HL-60/S4 (cell line): ENCODE measurements around the gene TMEM250.

ENCODE experiments used
- in situ Hi-C: fragments of 300-500 bp; cut with MboI; formaldehyde crosslinking; loops from 2 replicates; pipeline ENCODE4 v1.14.3; 2022; ENCODE audit warnings: low sequenced_read_pairs

Gene TMEM250

DNA sequence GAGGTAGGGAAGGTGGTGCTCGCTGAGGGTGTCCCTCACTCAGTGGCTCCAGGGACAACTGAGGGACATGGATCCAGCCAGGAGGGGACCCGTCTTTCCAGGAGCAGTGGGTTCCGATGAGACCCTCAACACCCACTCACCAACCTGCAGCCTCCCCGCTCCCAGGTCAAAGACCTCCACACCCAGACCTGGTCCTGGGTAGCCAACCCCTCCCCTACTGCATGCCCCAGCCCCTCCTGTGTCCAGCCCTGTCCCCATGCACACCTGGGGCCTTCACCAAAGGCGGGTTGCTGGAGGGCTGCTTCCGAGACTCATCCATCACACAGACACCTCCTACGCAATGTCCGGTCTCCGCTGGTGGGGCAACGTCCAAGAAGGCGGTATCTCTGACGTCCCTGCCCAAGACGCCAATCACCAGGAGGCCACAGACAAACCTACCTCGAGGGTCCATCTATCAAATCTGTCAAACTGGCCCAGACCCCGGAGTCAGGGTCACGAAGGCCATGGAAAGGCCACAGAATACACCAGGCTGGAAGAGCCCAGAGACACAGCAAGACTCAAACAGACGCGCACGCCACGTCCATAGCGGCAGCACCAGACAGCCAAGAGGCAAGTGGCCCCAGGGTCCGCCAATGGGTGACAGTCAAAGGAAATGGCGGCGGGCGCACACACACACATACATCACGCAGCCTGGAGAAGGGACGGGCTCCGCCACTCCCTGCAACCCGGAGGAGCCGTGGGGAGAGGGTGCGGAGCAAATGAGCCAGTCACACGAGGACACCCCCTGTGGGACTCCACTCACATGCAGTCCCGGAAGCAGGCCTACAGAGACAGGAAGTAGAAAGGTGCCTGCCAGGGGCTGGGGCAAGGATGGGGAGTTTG is 34.4 kb downstream of the TMEM250 start:
- in situ Hi-C loops = no loop called here

GRCh38 chr9:136083558-136084062 is 35.1 kb downstream of the TMEM250 start:
- in situ Hi-C loops = no loop called here

DNA sequence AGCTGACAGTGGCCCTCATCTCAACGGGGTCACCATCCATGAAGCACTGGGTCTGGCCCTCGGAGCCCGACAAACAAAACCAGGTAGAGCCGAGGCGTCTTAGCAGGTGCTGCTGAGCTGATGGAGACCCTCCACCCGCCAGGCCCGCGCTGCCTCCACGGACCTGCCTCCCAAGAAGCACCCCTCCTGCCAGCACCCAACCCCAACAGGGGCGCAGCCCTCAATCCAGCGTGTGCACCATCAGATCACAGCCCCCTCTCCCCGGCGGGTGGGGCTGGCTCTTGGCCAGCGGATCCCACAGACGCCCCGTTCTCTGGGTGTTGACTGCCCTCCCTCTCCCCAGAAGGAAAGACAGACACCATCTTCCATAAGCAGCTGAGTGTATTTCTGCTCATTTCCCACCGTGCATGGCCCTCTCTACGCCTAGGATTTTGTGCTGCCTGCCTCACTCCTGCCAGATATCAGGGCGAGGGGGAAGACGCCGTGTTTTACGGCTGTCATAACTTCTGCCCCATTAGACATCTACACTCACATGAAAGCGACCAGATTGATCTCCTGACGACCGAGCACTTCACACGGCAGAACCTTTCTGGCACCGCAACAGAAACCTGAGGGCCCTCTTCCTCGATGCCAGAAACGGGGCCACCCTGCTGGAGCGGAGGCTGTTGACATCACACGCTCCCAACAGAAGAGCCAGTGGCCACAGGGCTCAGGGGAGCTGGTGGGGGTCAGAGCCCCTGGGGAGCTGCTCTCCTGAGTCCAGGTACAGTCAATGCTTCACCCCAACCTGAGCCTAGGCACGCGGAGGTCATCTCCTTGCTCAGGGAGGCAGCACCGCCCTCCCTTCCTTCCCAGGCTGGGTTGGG is 35.9 kb downstream of the TMEM250 start:
- in situ Hi-C loops = no loop called here

DNA sequence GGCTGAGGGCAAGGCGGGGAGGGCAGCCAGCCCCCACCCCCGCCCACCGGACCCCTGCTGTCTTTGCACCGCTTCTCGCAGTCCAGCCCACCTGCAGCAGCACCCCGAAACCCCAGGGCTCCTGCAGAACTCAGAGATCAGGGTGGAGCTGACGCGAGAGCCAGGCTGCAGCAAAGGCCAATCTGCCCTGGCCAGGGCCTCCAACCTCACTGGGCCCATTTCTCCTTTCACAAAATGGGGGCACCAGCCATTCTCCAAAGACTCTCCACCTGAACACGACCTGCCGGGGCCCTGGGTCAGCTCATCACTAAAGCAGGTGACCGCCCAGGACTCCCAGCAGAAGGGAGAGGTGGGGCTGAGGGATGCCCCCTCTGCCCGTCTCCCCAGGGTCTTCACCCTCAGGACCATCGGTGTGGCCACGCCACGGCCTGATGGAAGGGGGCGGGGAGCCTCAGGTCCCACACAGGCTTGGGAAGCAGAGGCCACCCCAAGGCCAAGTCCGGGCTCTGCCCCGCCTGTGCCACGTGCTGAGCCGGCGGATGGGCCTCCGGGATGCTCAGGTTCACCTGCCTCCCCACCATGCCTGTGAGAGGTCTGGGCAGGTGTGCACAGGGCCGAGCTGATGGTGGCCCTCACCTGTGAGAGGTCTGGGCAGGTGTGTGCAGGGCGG is 36.7 kb downstream of the TMEM250 start:
- in situ Hi-C loops = no loop called here

- in situ Hi-C loops = no loop called here
These were observed 37.4 kb downstream of the TMEM250 start for GRCh38 chr9:136081113-136081825.

DNA sequence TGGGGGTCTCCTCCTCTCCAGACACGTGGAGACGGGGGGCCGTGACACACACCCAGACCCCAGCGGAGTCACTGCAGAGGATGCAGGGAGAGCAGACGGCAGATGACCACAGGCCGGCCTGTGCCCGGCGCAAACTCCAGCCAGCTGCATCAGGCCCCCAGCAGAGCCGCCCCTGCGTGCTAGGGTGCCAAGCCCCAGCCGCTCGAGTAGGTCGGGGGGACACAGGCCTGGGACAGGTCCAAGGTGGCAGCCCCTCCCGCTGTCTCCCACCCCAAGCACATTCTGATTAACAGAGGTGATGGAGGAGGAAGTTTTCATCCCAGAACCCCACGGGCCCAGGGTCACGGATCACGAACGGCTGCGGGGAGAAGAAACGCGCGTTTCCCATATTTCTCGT is 38.0 kb downstream of the TMEM250 start:
- in situ Hi-C loops = no loop called here

DNA sequence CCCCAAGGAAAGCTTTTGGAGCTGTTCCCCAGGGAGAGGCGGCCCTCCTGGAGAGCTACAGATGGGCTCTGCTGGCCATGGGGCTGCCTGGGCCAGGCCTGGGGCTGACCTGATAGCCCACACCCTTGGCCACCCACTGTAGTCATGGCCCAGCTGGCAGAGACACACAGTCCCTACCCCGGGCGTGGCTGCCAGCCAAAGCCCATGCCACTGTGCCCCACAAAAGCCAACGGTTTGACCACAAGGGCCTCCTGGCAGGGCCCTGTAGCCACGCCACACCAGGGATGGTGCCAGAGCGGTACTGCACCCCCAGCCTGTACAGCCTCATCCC is 38.8 kb downstream of the TMEM250 start:
- in situ Hi-C loops = no loop called here

GRCh38 chr9:136079211-136079915 is 39.3 kb downstream of the TMEM250 start:
- in situ Hi-C loops = no loop called here

DNA sequence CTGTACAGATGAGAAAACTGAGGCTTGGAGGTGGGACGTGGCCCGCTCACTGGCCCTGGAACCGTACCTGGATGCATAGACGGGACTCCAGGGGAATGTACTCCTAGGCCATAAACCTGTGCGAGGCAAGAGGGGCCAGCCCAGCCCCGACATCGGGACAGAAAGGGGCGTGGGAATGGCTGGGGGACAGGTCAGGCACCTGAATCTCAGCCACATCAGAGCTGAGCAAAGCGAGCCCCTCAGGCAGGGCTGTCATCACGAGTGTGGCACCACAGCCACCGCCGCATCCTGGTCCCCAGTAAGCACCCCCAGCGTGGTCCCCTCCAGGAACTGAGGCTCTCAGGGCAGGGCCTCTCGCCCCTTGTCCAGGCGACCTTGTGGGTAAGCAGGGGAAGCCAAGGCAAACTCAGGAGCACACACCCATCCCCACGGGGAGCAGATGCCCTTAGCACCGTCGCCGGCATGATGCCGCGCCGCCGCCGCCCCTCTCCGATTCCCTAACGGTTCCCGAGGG is 40.1 kb downstream of the TMEM250 start:
- in situ Hi-C loops = no loop called here

GRCh38 chr9:136078024-136078423 is 40.7 kb downstream of the TMEM250 start:
- in situ Hi-C loops = no loop called here

DNA sequence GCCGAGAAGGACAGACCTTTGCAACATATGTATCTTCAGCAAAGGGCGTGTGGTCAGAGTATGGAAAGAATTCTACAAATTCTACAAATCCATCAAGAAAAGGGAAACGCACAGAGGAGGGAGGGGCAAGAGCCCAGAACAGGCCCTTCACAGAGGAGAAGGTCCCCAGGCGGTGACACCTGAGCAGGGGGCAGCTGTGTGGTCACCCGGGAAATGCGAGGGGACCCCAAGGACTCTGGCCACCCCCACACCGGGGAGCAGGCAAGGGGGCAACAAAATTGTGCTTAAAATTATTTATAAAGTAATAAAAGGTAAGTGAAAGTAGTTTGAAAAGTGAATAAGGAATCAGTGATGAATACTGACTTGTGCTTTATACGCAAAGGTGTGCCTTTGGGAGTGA is 41.2 kb downstream of the TMEM250 start:
- in situ Hi-C loops = no loop called here

- in situ Hi-C loops = no loop called here
These were observed 42.6 kb downstream of the TMEM250 start for GRCh38 chr9:136075881-136076678.

DNA sequence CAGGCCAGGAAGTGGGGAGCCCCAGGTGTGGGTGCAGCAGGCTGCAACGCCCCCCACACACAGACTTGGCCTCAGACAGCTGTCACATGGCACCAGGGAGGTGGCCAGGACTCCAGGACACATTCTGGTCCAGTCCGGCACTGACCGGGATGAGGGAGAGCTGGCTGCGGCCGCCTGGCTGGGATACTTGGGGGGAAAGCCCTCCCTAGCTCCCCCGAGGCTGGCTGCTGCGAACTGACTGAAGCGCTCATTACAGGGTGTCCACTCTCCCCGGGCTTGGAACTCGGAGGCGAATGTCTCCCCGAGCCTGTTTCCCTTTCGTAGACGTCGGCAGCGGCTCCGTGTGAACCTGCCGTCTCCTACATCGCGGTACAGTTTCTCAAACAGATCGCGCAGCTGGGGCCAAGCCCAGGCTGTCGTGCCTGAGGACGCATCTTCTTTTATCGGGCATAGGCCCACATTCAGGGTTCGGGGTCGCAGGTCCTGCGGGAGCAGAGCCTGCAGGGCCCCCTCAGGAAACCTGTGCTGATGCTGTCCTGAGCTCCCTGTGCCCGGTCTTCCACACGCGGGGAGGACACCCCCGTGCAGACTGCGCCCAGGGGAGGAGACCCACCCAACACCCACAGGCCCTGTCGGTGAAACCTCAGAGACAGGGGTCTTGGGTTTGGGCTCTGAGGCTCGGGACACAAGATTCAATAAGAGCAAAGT is 43.4 kb downstream of the TMEM250 start:
- in situ Hi-C loops = no loop called here

GRCh38 chr9:136074706-136075105 is 44.0 kb downstream of the TMEM250 start:
- in situ Hi-C loops = no loop called here
